Smooth muscle cell (in vitro differentiated cells): ENCODE data around the gene CAMSAP1. TPM values are rescaled to one million over a fixed set of nuclear protein-coding genes. Genes with fewer than 3 reads are reported as not detected.

Experiments used
- DNase-seq: peaks from one replicate; lab custom pipeline; 2025; ENCODE audit not compliant: unreplicated experiment; lab: John Stamatoyannopoulos, UW
- H2AFZ ChIP-seq: fragments of 200-600 bp; sonication (generic); 2 replicates; pipeline ENCODE4 v1.6.0; 2016; ENCODE audit warnings: antibody characterized with exemption, low read depth, mild to moderate bottlenecking
- H3F3A ChIP-seq: fragments of 200-600 bp; sonication (generic); 2 replicates; pipeline ENCODE4 v1.6.0; 2017; ENCODE audit warnings: antibody characterized with exemption, low read depth
- H3K27ac ChIP-seq: fragments of 200-600 bp; sonication (generic); 2 replicates; pipeline ENCODE4 v1.5.1; 2016; ENCODE audit warnings: low read depth, mild to moderate bottlenecking
- H3K27me3 ChIP-seq: fragments of 200-600 bp; sonication (generic); 2 replicates; pipeline ENCODE4 v1.6.1; 2016; ENCODE audit warnings: low read depth, mild to moderate bottlenecking
- H3K36me3 ChIP-seq: fragments of 200-600 bp; sonication (generic); 2 replicates; pipeline ENCODE4 v1.5.1; 2016; ENCODE audit warnings: low read depth
- H3K4me1 ChIP-seq: fragments of 200-600 bp; sonication (generic); 2 replicates; pipeline ENCODE4 v1.5.1; 2016; ENCODE audit warnings: low read depth
- H3K4me2 ChIP-seq: fragments of 200-600 bp; sonication (generic); 2 replicates; pipeline ENCODE4 v1.6.0; 2016; ENCODE audit warnings: mild to moderate bottlenecking
- H3K4me3 ChIP-seq: fragments of 200-600 bp; sonication (generic); 2 replicates; pipeline ENCODE4 v1.5.1; 2016; ENCODE audit warnings: mild to moderate bottlenecking
- H3K79me2 ChIP-seq: fragments of 200-600 bp; sonication (generic); 2 replicates; pipeline ENCODE4 v1.6.0; 2016; ENCODE audit warnings: low read depth, mild to moderate bottlenecking
- H3K9ac ChIP-seq: fragments of 200-600 bp; sonication (generic); 2 replicates; pipeline ENCODE4 v1.6.0; 2016; ENCODE audit warnings: low read depth
- H3K9me3 ChIP-seq: fragments of 200-600 bp; sonication (generic); replicated peaks from 2 replicates; pipeline ENCODE4 v1.5.1; 2016; ENCODE audit warnings: low read depth
- H4K20me1 ChIP-seq: fragments of 200-600 bp; sonication (generic); 2 replicates; pipeline ENCODE4 v1.6.0; 2016; ENCODE audit warnings: low read depth
- WGBS: methylation state at CpG from one replicate; pipeline ENCODE4 v1.1.7; 2016; ENCODE audit warnings: low lambda C conversion rate; 5-methylcytosine and 5-hydroxymethylcytosine counted together
- polyA plus RNA-seq: library from polyadenylated mRNA; unstranded; fragments of >200 nt; fragmentation: Nextera tagmentation; extraction: Ambion mirVana; gene quantifications from 2 replicates; pipeline ENCODE4 v1.2.1, GENCODE V29; 2016
- total RNA-seq: library from RNA; depleted of rRNA; stranded (reverse); fragments of >200 nt; gene quantifications from 2 replicates; pipeline ENCODE4 v1.2.3, GENCODE V29; 2014
- TF ChIP-seq, protein P1 (sequence below): fragments of 200-600 bp; sonication (generic); IDR thresholded peaks from 2 replicates; pipeline ENCODE4 v1.5.1; 2017; ENCODE audit warnings: borderline replicate concordance, mild to moderate bottlenecking, antibody characterized with exemption; ENCODE audit not compliant: insufficient read depth, poor library complexity, severe bottlenecking

CAMSAP1 gene
- total and polyA plus RNA-seq, 2 experiments from 2014 or later = 5.4 to 17.8 TPM

DNA sequence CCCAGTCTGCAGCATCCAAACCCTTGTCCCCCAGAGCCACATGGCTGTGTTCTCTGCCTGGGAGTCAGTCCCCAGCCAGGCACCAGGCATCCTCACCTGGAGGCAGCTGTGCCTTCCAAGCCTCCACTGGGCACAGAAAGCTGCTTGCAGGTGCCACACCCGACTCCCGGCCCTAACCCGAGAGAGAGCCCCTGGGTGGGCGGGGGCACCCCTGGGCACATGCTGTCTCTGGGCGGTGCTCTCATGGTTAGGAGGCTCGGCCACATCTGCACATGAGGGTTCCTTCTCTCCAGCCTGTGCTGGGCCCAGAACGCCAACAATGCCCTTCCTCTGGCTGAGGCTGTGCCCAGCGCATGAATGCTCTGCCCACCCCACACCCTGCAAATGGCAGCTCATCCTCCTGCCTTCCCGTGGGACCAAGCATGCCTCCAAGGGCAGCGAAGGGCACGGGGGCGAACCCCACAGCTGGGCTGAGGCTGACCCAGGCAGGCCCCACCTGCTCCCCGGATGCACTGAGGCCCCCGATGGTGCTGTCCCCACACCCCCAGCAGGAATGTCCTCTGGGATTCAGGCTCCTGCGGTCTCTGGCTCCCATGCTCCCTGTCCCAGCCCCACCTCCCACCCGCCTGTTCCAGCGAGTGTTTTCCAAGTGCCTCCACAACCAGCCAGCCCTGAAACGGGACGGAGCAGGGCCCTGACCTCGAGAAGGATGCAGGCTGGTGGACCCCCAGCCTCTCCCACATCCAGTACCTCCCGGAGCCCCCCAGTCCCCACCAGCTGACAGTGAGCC lies 22.5 kb upstream of the CAMSAP1 start:
- no peaks in the 10 kb centered on the region for H3K36me3 ChIP-seq
- peaks cover 38% of the 10 kb centered on the region for H4K20me1 ChIP-seq
- no peaks in the 10 kb centered on the region for H3K27me3 ChIP-seq
- no peak overlapping the region for H2AFZ ChIP-seq
- H3K4me2 ChIP-seq = no peak overlapping the region
- H3K4me1 ChIP-seq = no peaks in the 10 kb centered on the region
- H3K4me3 ChIP-seq = no peak overlapping the region
- H3K9me3 ChIP-seq = no peaks in the 10 kb centered on the region
- no peak overlapping the region for H3K27ac ChIP-seq
- WGBS = 92% methylated on average over 21 of the region's 21 CpGs
- TF ChIP-seq, protein P1, sequence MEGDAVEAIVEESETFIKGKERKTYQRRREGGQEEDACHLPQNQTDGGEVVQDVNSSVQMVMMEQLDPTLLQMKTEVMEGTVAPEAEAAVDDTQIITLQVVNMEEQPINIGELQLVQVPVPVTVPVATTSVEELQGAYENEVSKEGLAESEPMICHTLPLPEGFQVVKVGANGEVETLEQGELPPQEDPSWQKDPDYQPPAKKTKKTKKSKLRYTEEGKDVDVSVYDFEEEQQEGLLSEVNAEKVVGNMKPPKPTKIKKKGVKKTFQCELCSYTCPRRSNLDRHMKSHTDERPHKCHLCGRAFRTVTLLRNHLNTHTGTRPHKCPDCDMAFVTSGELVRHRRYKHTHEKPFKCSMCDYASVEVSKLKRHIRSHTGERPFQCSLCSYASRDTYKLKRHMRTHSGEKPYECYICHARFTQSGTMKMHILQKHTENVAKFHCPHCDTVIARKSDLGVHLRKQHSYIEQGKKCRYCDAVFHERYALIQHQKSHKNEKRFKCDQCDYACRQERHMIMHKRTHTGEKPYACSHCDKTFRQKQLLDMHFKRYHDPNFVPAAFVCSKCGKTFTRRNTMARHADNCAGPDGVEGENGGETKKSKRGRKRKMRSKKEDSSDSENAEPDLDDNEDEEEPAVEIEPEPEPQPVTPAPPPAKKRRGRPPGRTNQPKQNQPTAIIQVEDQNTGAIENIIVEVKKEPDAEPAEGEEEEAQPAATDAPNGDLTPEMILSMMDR = no peak
- no peak overlapping the region for H3K9ac ChIP-seq
- DNase-seq = no peak
- no peaks in the 10 kb centered on the region for H3K79me2 ChIP-seq
- H3F3A ChIP-seq = no peaks in the 10 kb centered on the region

DNA sequence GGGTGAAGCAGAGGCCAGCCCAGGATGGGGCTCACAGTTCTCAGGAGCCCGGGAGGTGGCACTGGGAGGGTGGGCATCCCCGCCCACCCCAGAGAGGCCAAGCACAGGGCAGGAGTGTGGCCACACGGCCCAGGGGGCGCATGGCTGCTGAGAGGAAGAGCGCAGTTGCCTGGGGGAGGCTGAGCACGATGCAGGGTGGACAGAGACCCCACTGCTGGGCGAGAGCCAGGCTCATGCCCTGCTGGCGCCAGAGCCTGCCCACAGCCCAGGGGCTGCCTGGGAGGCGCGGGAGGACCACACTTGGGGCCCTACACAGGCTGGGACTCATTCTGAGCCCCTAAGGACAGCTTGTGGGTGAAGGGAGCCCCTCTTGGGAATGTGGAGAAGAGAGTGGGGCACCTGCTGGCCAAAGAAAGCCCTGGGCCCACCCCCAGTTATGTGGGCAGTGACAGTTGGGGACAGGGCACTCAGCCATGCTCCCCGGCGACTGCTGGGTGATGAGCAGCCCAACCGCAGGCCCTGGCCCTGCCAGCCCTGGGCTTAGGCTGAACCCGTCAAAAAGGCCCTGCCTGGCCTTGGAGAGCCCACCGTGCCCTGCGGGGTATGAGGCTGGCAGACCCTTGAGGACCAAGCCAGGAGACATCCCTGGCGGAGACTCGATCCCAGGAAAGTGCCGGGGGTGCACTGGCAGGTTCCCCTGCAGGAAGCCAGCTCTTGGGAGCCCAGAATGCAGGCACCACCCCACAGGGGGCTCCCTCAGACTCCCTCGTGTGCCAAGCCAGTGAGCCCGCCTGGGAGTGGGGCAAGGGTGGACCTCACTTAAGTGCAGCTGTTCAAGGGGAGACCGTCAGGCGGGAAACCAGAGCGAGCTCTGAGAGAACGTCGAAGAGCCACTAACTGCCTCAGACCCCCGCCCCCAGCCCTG lies 21.6 kb upstream of the CAMSAP1 start:
- no peak overlapping the region for H3K4me2 ChIP-seq
- H3K36me3 ChIP-seq = no peaks in the 10 kb centered on the region
- DNase-seq = no peak
- no peaks in the 10 kb centered on the region for H3K79me2 ChIP-seq
- H2AFZ ChIP-seq = no peak overlapping the region
- no peak overlapping the region for H3K4me3 ChIP-seq
- H3K27me3 ChIP-seq = no peaks in the 10 kb centered on the region
- 97% methylated on average over 25 of the region's 27 CpGs for WGBS
- H3F3A ChIP-seq = no peaks in the 10 kb centered on the region
- no peaks in the 10 kb centered on the region for H3K4me1 ChIP-seq
- peaks cover 38% of the 10 kb centered on the region for H4K20me1 ChIP-seq
- no peak overlapping the region for H3K9ac ChIP-seq
- H3K27ac ChIP-seq = no peak overlapping the region
- TF ChIP-seq, protein P1 = no peak
- no peaks in the 10 kb centered on the region for H3K9me3 ChIP-seq

DNA sequence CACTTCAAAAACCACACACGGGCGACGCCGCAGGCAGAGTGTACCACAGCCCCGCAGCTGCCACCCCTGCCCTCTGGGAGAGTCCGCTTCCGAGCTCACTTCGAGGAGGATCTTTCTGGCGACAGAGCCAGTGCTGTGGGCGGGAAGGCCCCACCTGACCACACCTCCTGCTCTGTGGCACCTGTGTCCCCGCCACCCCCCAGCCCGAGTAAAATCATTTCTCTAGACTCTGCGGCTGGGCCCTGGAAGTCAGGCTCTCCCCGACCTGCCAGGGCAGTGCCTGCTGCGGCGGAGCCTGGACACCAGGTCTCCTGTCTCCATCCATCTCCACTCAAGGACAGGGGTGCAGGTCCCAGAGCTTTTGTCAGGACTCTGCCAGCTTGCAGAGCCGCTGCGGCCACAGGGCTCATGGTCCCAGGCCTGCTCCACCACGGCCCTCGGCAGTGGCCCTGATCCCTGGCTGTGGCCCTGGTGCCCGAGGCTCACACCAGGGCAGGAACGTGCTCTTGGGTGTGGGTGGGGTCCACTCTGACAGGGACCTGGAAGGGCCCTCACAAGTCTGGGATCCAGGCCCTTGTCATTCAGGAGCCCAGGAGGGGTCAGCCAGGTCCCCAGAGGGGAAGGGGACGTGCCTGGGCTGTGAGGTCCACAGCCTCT lies 20.9 kb upstream of the CAMSAP1 start:
- WGBS = 93% methylated on average over 23 of the region's 23 CpGs
- H3K27me3 ChIP-seq = no peaks in the 10 kb centered on the region
- H3K4me2 ChIP-seq = no peak overlapping the region
- H3K4me3 ChIP-seq = no peak overlapping the region
- peaks cover 38% of the 10 kb centered on the region for H4K20me1 ChIP-seq
- H3K36me3 ChIP-seq = no peaks in the 10 kb centered on the region
- H3K9ac ChIP-seq = no peak overlapping the region
- H3K9me3 ChIP-seq = no peaks in the 10 kb centered on the region
- no peak for DNase-seq
- H2AFZ ChIP-seq = no peak overlapping the region
- TF ChIP-seq, protein P1 = no peak
- H3F3A ChIP-seq = no peaks in the 10 kb centered on the region
- no peaks in the 10 kb centered on the region for H3K4me1 ChIP-seq
- no peaks in the 10 kb centered on the region for H3K79me2 ChIP-seq
- no peak overlapping the region for H3K27ac ChIP-seq
